Kidney epithelial cell (primary cell): Measurements from ENCODE around the gene SUN5. TPM values are rescaled to one million over a fixed set of nuclear protein-coding genes. Genes with fewer than 3 reads are reported as not detected.
A peak's percentile ranks its signal among the peaks of the same experiment; 100 is the strongest.

Experiments
- DNase-seq: peaks from one replicate; pipeline ENCODE4 v3.0.0-alpha.2; 2010; ENCODE audit warnings: low read depth
- H3K27me3 ChIP-seq: 2 replicates; pipeline ENCODE4 v1.6.0; 2011; ENCODE audit warnings: low read length; ENCODE audit not compliant: control insufficient read depth, insufficient read depth
- H3K36me3 ChIP-seq: 2 replicates; pipeline ENCODE4 v1.5.1; 2011; ENCODE audit warnings: low read length; ENCODE audit not compliant: control insufficient read depth, insufficient read depth
- H3K4me3 ChIP-seq: 2 replicates; pipeline ENCODE4 v1.5.1; 2011; ENCODE audit warnings: low read depth, mild to moderate bottlenecking, control low read depth, low read length
- total RNA-seq: library from RNA; depleted of rRNA; stranded (reverse); fragments of >200 nt; gene quantifications from 2 replicates; pipeline ENCODE4 v1.2.3, GENCODE V29; 2015
- TF ChIP-seq, protein P1 (sequence below): IDR thresholded peaks from 2 replicates; pipeline ENCODE4 v1.5.1; 2011; ENCODE audit warnings: mild to moderate bottlenecking, moderate library complexity, low read length, control low read depth, inconsistent platforms; ENCODE audit not compliant: insufficient read depth, poor library complexity, severe bottlenecking

SUN5 gene
- total RNA-seq, 1 donor from 2014 or later, result not detected

DNA sequence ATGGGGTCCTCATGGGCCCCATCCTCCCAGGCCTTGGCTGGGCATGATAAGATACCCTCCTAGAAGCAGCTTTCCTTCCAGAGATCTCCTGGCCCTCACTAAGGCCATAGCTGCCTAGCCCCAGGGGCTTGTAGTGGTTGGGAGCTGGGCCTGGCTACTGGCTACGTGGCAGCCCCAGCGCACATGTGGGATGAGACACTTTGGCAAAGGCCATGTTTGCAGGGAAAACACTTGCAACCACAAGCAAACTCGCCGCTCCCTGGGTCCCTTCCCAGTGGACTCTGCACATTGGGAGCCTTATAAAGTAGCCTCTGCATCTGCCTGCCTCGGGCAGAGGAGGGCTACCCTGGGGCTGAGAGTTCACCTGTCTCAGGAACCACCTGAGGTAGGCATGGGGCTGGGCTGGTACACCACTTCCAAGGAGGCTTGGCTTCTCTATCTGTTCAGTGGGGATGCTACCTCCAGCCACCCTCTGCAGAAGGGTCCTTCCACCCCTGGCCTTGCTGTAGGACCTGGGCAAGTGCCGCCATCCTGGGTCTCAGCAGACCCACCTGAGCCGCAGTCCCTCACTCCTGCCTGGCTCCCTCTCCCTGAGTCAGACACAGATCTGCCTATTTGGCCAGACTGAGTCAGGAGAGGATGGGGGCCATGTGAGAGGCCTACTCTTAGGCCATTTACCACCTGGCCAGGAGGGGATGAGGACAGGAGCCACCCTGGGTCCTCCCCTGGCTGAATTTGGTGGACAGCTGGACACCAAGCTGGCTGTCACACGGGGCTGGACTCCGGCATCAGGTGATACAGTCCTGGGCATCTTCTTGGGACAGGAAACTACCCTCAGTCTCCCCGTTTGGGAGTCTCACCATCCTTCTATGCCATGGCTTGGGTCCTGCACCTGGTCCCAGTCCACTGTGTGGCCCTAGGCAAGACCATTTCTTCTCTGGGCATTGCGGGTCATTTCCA is 3.4 kb upstream of the SUN5 start, which contains the start of gene BPIFB2:
Gene BPIFB2, plus strand, starts transcription at position 329 of the 960 bp plus-strand sequence. CDS start 871 bp downstream, outside the sequence.
- Histone ChIP-seq H3K27me3 (no peaks in the 10 kb centered on the region), H3K4me3 (no peak within 1 kb of the TSS), H3K36me3 (no peaks in the 10 kb centered on the region)
- DNase-seq, result no peak
- TF ChIP-seq, protein P1, sequence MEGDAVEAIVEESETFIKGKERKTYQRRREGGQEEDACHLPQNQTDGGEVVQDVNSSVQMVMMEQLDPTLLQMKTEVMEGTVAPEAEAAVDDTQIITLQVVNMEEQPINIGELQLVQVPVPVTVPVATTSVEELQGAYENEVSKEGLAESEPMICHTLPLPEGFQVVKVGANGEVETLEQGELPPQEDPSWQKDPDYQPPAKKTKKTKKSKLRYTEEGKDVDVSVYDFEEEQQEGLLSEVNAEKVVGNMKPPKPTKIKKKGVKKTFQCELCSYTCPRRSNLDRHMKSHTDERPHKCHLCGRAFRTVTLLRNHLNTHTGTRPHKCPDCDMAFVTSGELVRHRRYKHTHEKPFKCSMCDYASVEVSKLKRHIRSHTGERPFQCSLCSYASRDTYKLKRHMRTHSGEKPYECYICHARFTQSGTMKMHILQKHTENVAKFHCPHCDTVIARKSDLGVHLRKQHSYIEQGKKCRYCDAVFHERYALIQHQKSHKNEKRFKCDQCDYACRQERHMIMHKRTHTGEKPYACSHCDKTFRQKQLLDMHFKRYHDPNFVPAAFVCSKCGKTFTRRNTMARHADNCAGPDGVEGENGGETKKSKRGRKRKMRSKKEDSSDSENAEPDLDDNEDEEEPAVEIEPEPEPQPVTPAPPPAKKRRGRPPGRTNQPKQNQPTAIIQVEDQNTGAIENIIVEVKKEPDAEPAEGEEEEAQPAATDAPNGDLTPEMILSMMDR, result no peak

DNA sequence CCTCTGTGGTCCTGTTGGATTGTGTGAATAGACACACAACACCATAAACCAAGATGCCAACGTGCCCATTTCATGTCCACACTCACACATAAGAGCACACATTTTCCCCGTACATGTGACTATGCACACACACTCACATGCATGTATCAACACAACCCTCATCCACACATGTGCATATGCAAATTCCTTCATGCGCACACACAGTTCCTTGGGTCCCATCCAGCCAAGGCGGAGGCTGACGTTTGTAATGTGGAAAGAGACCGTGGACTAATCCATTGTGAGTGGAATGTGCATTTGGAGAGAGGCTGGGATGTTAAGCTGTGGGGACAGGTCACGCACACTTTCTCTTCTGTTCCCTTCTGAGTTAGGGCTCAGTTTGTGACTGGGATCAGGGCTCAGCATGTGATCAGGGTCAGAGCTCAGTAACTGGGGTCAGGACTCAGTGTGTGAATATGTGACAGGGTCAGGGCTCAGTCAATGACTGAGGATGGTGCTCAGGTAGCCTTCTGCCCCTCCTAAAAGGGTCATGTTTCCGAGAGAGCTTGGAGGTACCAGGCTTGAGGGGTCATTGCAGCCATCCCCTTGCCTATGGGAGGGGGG is 2.6 kb upstream of the SUN5 start:
- TF ChIP-seq, protein P1, result no peak
- DNase-seq, result no peak
- H3K27me3 ChIP-seq, result no peaks in the 10 kb centered on the region
- no peaks in the 10 kb centered on the region for H3K36me3 ChIP-seq
- H3K4me3 ChIP-seq, result no peak overlapping the region

- H3K27me3 ChIP-seq, result no peaks in the 10 kb centered on the region
- DNase-seq, result no peak
- TF ChIP-seq, protein P1, result no peak
- H3K36me3 ChIP-seq, result no peaks in the 10 kb centered on the region
- no peak overlapping the region for H3K4me3 ChIP-seq
Measured at GRCh38 chr20:33005908-33006775, 1.9 kb upstream of the SUN5 start.

GRCh38 chr20:33005132-33005566 is 916 bp upstream of the SUN5 start:
- no peaks in the 10 kb centered on the region for H3K36me3 ChIP-seq
- H3K4me3 ChIP-seq, result no peak overlapping the region
- H3K27me3 ChIP-seq, result no peaks in the 10 kb centered on the region
- TF ChIP-seq, protein P1, result peak; percentile 27
- DNase-seq, result no peak

DNA sequence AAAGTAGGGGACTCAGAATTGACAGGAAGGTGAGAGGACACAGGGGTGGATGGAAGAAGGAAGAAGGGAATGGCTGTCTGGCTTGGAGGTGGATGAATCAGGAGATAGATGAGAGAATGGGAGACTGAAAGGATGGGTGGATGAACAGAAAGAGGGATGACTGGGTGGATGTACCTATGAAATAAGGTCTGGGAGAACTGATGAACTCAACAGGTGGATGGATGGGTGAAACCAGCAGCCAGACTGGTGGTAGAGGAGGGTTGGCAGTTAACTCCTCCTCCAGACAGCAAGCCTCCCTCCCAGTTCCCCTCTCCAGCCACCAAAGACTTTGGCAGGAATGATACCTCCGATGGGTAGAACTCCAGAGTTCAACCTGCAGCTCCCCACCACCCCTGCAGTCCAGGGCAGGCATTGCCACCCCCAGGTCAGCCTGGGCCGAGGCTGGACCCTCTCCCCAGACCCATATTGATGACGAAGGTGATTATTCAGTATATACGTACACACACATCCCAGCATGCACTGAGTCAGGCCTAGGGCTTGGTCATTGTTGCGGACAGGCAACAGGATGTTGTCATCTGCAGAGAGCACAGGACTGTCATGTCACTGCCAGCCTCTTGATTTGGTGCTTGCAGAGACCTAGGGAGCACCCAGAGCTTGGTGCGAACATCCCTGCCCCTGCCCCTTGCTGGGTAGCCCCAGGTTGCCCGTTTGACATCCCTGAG is 2.0 kb downstream of the SUN5 start:
- DNase-seq, result no peak
- TF ChIP-seq, protein P1, result no peak

More for the DNA sequence above, 2.0 kb downstream of the SUN5 start:
- Histone ChIP-seq H3K4me3 (no peak overlapping the region), H3K27me3 (no peaks in the 10 kb centered on the region), H3K36me3 (no peaks in the 10 kb centered on the region)
